Tibial artery (tissue), 4 donors: Measurements from ENCODE around the gene HMGCL.
"Not testable (repeated sequence)": the region's sequence is repeated elsewhere in the genome, so short reads cannot be mapped to it uniquely, and the experiment has no call there.

ENCODE experiments used
- DNase-seq, 2 donors: peaks; one replicate each; pipeline ENCODE4 v3.0.0-alpha.2; 2019
- H3K27ac ChIP-seq, 2 donors: fragments of 200-600 bp; sonication (generic) in 1 of 2; 1 replicate in 1 of 2; 2 replicates in 1 of 2; pipeline ENCODE4 v1.5.1; 2018 to 2019; ENCODE audit warnings: mild to moderate bottlenecking in 1 of 2
- H3K27me3 ChIP-seq, 2 donors: fragments of 200-600 bp; sonication (generic) in 1 of 2; one replicate each; pipeline versions ENCODE4 v1.5.1 to v1.6.0; 2016 to 2019
- H3K36me3 ChIP-seq, 3 donors: fragments of 200-600 bp; sonication (generic) in 2 of 3; one replicate each; pipeline ENCODE4 v1.5.1; 2016 to 2019; ENCODE audit warnings: mild to moderate bottlenecking in 2 of 3
- H3K4me1 ChIP-seq, 4 donors: fragments of 200-600 bp; sonication (generic) in 2 of 4; 1 replicate in 3 of 4; 2 replicates in 1 of 4; pipeline ENCODE4 v1.5.1; 2016 to 2019
- H3K4me3 ChIP-seq, 2 donors: fragments of 200-600 bp; sonication (generic) in 1 of 2; 1 replicate in 1 of 2; 2 replicates in 1 of 2; pipeline ENCODE4 v1.5.1; 2018 to 2019; ENCODE audit warnings: mild to moderate bottlenecking in 2 of 2
- H3K9me3 ChIP-seq, 3 donors: fragments of 200-600 bp; sonication (generic) in 1 of 3; one replicate each; pipeline ENCODE4 v1.5.1; 2016 to 2019
- intact Hi-C: fragments of 100-400 bp; cut with DNase I; formaldehyde crosslinking; loops from one replicate; pipeline ENCODE4 v1.15.0; 2023; ENCODE audit warnings: low total_unique reads
- TF ChIP-seq, protein P1 (sequence below), 2 experiments: fragments of 200-600 bp in 1 of 2; fragments of 450-650 bp in 1 of 2; IDR thresholded peaks; one replicate each; pipeline ENCODE4 v1.5.1; 2017 to 2019; ENCODE audit warnings: antibody characterized with exemption in 2 of 2, mild to moderate bottlenecking in 1 of 2, moderate library complexity in 1 of 2

HMGCL gene

DNA sequence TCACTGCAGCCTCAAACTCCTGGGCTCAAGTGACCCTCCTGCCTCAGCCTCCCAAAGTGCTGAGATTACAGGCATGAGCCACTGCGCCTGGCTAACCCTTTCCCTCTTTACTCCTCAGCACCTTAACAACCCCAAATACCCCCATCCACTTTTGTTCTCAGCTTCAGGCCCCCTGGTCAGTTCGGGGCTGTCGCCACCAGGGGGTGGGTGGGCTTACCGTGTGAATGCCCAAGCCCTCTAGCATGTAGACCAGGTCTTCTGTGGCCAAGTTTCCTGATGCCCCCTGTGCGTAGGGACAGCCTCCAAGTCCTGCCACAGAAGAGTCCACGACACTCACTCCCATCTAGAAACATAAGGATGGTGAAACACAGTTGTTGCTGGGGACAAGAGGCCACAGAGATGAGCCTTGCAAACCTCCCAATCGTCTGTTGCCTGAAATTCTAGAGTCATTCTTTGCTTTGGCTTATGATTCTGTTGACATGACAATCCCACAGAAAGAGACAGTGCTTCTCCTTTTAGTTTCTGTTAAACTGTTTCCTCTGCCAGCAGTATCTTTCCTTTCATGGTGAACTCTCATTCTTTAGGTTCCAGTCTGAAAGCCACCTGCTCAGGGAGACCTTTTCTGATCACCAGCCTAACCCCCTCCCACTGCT lies 20.9 kb downstream of the HMGCL start:
- Histone ChIP-seq H3K27ac (no peak overlapping the region), H3K4me3 (no peak overlapping the region), H3K27me3 (no peaks in the 10 kb centered on the region), H3K36me3 (peaks cover 11 to 62% (median 24%) of the 10 kb centered on the region in 3 donors), H3K4me1 (peaks cover 0 to 21% (median 14%) of the 10 kb centered on the region in 4 donors), H3K9me3 (no peaks in the 10 kb centered on the region)
- intact Hi-C loops, result no loop called here
- no peak for DNase-seq
- TF ChIP-seq, protein P1, sequence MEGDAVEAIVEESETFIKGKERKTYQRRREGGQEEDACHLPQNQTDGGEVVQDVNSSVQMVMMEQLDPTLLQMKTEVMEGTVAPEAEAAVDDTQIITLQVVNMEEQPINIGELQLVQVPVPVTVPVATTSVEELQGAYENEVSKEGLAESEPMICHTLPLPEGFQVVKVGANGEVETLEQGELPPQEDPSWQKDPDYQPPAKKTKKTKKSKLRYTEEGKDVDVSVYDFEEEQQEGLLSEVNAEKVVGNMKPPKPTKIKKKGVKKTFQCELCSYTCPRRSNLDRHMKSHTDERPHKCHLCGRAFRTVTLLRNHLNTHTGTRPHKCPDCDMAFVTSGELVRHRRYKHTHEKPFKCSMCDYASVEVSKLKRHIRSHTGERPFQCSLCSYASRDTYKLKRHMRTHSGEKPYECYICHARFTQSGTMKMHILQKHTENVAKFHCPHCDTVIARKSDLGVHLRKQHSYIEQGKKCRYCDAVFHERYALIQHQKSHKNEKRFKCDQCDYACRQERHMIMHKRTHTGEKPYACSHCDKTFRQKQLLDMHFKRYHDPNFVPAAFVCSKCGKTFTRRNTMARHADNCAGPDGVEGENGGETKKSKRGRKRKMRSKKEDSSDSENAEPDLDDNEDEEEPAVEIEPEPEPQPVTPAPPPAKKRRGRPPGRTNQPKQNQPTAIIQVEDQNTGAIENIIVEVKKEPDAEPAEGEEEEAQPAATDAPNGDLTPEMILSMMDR (IDR thresholded peaks at IDR 0.05), result no peak

DNA sequence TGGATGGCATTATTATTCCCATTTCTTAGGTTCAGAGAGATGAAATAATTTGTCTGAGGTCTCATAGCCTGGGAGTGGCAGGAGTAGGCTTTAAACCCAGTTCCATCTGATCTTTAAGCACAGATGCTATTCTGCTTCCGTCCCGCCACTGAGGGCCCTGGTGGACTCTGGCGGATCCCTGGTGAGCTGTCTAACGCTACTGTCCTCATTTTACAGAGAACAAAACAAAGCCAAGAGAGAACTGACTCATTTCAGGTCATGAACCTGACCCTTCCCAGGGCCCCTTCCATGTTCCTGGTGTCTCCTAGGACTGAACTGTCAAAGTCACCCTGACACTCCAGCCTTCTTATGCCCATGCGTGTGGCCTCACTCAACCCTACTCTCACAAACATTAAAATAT lies 21.6 kb downstream of the HMGCL start:
- intact Hi-C loops, result no loop called here
- no peaks in the 10 kb centered on the region for H3K27me3 ChIP-seq
- H3K27ac ChIP-seq, result no peak overlapping the region
- peaks cover 11 to 62% (median 24%) of the 10 kb centered on the region in 3 donors for H3K36me3 ChIP-seq
- H3K4me1 ChIP-seq, result peaks cover 0 to 27% (median 18%) of the 10 kb centered on the region in 4 donors
- H3K9me3 ChIP-seq, result no peaks in the 10 kb centered on the region
- no peak for DNase-seq
- H3K4me3 ChIP-seq, result no peak overlapping the region
- TF ChIP-seq, protein P1 (IDR thresholded peaks at IDR 0.05), result no peak

DNA sequence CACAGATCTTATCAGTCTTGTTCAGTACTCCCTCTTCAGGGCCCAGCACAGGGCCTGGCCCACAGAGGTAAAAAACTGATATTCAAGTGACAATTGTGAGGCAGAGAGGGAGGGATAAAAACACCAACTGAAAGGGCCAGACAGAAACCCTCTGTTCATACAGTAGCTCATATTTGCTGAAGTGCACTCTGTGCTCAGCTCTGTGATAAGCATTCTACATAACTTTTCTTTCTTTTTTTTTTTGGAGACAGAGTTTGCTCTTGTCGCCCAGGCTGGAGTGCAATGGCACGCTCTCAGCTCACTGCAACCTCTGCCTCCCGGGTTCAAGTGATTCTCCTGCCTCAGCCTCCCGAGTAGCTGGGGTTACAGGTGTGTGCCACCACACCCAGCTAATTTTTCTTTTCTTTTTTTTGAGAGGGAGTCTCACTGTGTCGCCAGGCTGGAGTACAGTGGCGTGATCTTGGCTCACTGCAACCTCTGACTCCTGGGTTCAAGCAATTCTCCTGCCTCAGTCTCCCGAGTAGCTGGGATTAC lies 22.4 kb downstream of the HMGCL start:
- not testable (repeated sequence) for H3K27ac ChIP-seq
- H3K36me3 ChIP-seq, result peaks cover 4 to 62% (median 19%) of the 10 kb centered on the region in 3 donors

DNA sequence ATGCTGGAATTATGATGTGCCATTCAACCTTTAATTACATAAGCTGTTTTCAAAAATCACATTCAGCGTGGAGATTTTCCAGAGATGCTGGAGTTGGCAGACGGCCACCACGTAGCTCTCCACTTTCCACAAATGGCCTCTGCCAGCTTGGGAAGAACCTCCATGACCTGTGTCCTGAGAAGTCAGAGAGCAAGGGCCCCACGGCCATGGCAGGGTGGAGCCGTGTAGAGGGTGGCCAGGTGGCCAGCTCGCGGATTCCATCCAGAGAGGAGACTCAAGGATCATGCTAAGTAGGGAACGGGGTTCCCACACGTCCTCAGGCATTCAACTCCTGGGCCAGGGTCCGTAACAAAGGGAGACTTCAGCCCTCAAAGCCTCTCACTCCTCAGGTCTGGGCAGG lies 23.4 kb downstream of the HMGCL start:
- Histone ChIP-seq H3K36me3 (peaks cover 0 to 61% (median 9%) of the 10 kb centered on the region in 3 donors), H3K27me3 (no peaks in the 10 kb centered on the region), H3K27ac (peak overlapping the region in 1 of 2 donors; percentile 90), H3K4me3 (no peak overlapping the region), H3K4me1 (peaks cover 0 to 33% (median 18%) of the 10 kb centered on the region in 4 donors), H3K9me3 (no peaks in the 10 kb centered on the region)
- intact Hi-C loops, result no loop called here
- DNase-seq, result no peak
- TF ChIP-seq, protein P1 (IDR thresholded peaks at IDR 0.05), result no peak

More for the DNA sequence above, 22.4 kb downstream of the HMGCL start:
- DNase-seq, H3K4me3 ChIP-seq, H3K27me3 ChIP-seq, H3K9me3 ChIP-seq, intact Hi-C loops: not testable (repeated sequence)
- H3K4me1 ChIP-seq, result peaks cover 0 to 33% (median 18%) of the 10 kb centered on the region in 4 donors

DNA sequence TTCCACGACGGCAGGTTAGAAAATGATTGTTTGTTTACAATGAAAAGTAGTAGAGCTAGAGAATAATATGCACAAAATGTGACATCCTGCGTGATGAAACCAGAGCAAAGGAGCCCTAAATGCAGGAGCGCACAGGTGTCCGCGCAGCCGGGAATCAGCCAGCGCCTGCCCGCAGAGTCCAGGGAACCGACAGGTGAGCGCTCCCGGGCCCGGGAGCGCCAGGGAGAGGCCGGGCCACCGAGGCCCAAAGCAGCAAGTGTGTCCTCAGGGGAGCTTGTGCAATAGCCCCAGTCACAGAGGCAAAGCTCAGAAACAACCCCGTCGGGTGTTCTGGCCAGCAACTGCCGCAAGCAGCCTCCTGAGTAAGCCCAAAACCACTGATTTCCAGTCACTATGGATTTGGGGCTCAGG lies 23.9 kb downstream of the HMGCL start:
- Histone ChIP-seq H3K36me3 (peaks cover 0 to 61% (median 3%) of the 10 kb centered on the region in 3 donors), H3K4me3 (peak overlapping the region; percentile 76 to 78), H3K9me3 (no peaks in the 10 kb centered on the region), H3K27ac (peak overlapping the region; percentile 76 to 90), H3K4me1 (peaks cover 0 to 33% (median 18%) of the 10 kb centered on the region in 4 donors), H3K27me3 (no peaks in the 10 kb centered on the region)
- DNase-seq, result no peak
- TF ChIP-seq, protein P1 (IDR thresholded peaks at IDR 0.05), result no peak
- intact Hi-C loops, result no loop called here
